KBM-7 (cell line): ENCODE results near the gene ZNF197.
"Not testable (repeated sequence)": the region's sequence is repeated elsewhere in the genome, so short reads cannot be mapped to it uniquely, and the experiment has no call there.

Experiments used
- DNase-seq: peaks from one replicate; pipeline ENCODE4 v3.0.0-alpha.2; 2015
- in situ Hi-C: fragments of 300-500 bp; cut with MboI; formaldehyde crosslinking; loops from 2 replicates; pipeline ENCODE4 v1.14.3; 2020; ENCODE audit warnings: low sequenced_read_pairs, low pct_unique_long_range_greater_than_20kb, mixed read lengths

ZNF197 gene

GRCh38 chr3:44659015-44659414 lies 34.2 kb downstream of the ZNF197 start:
- DNase-seq = no peak
- in situ Hi-C loops = no loop called here

GRCh38 chr3:44659434-44659833 lies 34.6 kb downstream of the ZNF197 start:
- in situ Hi-C loops = no loop called here
- DNase-seq = no peak

- DNase-seq = no peak
Observed at GRCh38 chr3:44661189-44661588, 36.4 kb downstream of the ZNF197 start.

DNA sequence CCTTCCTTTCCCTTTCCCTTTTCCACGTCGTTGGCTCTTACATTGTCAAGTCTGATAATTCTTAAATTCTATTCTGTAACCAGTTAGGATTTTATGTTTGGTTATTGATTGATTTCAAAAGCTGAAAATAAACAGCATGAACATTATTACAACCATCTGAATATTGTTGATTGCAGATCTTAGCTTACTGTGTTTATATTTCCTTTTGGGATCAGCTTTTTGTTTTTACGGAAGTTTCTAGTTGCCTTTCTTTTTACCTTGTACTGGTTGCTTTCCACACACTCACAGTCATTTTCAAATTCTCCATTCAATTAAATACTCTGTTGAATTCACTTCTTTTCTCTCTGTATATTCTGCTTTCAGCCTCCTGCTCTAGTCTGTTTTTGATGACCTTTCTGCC lies 40.3 kb downstream of the ZNF197 start:
- no peak for DNase-seq
- in situ Hi-C loops = no loop called here

More at GRCh38 chr3:44661189-44661588, 36.4 kb downstream of the ZNF197 start:
- in situ Hi-C loops = no loop called here

DNA sequence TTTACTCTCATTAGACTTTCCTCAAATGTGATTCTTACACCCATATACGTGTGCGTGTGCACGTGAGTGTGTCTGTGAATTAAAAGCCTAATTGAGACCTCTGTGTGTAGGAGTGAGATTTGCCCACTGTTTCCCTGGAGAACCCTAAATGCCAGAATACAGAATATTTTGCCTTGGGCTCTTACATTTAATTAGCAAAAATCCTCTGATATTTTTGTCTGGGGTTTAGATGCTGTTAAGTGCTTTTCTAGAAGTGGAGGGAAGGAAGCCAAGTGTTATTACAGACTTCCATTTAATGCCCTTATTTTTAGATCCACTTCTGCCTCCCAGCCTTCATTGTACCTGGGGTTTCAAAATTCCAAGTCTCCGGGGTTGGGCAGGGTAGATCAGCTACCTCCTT lies 41.5 kb downstream of the ZNF197 start:
- in situ Hi-C loops = no loop called here
- DNase-seq = no peak

DNA sequence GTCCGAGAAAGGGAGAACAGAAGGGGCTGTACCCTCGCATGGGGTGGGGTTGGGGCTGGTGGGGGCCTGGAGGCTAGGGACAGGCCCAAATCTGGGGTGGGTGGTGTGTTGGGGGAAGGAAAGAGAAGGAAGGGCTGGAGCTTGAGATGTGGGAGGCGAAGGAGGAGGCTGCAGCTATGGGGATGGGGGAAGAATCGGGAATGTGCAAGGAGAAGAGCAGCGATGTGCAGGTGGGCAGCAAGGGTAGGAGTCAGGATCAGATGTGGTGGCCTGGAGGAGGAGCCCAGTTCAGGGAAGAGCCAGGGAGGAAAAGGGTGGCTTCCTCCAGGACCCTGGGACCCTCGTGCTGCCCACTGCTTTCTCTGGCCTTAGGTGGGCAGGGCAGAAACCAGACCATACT lies 44.9 kb downstream of the ZNF197 start:
- no peak for DNase-seq
- in situ Hi-C loops = no loop called here

DNA sequence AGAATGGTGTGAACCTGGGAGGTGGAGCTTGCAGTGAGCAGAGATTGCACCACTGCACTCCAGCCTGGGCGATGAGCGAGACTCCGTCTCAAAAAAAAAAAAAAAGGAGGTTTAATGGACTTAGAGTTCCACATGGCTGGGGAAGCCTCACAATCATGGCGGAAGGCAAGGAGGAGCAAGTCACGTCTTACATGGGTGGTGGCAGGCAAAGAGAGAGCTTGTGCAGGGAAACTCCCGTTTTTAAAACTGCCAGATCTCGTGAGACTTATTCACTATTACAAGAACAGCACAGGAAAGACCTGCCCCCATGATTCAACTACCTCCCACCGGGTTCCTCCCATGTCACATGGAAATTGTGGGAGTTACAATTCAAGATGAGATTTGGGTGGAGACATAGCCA lies 48.6 kb downstream of the ZNF197 start:
- in situ Hi-C loops, DNase-seq: not testable (repeated sequence)

DNA sequence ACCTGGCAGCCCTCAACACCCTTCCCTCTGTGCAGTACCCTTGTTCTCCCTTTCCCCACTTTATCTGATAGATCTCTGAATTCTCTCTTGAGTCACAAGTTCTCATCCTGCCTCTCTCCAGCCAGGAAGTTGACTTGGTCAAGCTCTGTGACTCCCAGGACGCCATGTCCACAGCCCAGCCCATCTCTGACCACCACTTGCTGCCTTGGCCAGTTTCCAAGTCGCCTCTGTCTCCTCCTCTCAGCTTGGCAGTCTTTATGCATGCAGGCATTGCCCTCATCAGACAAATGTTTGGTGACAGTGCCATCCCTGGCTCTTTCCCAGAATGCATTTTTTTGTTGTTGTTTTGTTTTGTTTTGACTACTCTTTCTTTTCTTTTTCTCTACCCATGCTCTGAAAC lies 49.4 kb downstream of the ZNF197 start:
- in situ Hi-C loops = no loop called here
- no peak for DNase-seq

- in situ Hi-C loops = no loop called here
Observed at GRCh38 chr3:44678480-44679116, 53.8 kb downstream of the ZNF197 start.

DNA sequence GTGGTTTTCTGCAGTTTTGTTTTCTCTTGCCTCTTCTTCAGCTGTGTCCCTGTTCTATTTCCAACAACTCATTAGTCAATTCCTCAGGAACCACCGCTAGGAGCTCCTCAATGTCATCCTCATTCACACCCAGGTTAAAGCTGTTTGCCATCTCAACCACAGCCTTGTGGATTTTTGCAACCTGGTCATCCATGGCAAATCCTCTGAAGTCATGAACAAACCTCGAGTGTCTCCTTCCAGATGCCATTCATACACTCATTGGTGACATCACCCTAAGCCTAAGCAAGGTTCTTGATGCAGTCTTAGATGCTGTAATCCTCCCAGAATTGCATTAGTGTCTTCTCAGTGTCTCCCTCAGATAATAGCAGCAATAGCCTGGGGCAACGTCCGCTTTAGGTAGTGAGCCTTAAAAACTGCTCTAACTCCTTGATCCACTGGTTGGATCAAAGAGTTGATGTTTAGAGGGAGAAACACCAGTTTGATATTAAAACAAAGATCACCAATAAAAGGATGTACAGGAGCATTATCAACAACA lies 56.2 kb downstream of the ZNF197 start:
- in situ Hi-C loops = no loop called here
- no peak for DNase-seq

More at GRCh38 chr3:44678480-44679116, 53.8 kb downstream of the ZNF197 start:
- DNase-seq = no peak

DNA sequence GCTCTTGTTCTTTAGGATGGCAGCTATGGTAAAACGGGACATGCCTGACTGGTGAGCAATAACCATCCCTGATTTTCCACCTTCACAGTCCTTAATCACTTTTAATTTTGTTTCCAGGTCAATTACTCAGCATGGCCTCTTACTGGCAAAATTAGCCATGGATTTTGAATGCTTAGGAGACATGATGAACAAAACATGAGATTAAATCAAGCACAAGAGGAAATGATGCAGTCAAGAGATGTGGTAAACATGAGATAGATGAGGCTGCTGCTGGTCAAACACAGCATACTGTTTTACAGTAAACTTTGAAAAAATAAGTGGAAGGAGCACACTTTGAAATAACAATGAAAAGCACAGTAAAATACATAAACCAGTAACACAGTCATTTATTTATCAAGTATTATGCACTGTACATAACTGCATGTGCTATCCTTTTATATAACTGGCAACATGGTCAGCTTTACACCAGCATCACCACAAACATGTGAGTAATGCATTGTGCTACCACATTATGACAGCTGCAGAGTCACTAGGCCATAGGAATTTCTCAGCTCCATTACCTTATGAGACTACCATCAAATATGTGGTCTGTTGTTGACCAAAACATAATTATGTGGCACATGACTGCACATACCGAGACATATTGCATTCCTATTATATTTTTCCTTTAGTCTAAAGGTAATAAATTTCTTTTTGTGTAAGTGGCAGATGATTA lies 57.5 kb downstream of the ZNF197 start:
- DNase-seq = no peak
- in situ Hi-C loops = no loop called here

DNA sequence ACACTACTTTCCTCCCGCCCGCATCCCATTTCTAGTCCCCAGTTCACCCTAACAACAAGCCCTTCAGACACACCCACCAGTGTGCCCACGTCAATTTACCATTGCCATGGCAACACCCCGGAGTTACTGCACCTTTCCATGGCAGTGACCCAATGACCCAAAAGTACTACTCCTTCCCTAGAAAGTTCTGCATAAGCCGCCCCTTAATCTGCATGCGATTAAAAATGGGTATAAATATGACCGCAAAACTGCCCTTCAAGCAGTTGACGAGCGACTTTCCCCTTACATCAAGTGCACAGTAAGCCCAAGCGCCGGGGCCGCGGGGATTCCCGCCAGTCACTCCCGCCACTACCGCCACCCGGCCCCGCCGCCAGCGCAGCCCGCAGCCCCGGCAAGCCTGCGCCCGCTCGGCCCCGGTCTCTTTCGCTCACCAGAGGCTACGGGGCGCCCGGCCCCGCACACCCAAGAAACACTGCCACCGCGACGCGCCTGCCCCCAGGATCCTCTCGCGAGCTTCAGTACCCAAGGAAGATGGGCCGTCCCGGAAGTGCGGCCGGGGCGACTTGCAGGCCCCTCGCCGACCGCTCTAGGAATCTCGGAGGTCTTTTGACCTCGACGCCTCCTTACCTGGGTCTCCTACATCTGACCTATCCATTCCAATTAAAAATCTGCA lies 60.4 kb downstream of the ZNF197 start:
- in situ Hi-C loops = no loop called here
- DNase-seq = no peak

DNA sequence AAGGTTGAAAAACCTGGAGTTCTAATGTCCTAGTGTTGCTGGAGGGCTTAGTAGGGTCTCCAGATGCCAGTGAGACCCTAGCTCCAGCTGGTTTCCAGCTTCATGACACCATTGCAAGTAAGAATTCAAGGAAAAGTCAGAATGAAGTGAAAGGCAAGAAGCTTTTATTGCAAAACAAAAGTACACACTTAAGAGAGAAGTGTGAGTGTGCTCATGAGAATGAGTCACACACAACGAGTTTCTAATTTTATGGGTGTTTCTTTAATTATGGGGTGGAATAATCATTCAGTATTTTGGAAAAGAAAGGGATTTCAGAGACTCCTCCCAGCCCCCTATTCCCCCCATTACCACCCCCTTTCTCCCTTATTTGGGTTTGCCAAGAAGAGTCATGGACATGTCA lies 63.1 kb downstream of the ZNF197 start:
- DNase-seq = no peak
- in situ Hi-C loops = no loop called here
